Neural cell (in vitro differentiated cells): ENCODE data around the gene GLUL. TPM values are rescaled to one million over a fixed set of nuclear protein-coding genes. Genes with fewer than 3 reads are reported as not detected.

Experiments used
- H2AFZ ChIP-seq: fragments of 200-600, 300-800 bp; sonication (generic), shearing (Covaris generic); 2 replicates; pipeline ENCODE4 v1.6.0; 2014; ENCODE audit warnings: low read depth, mild to moderate bottlenecking, antibody characterized with exemption, low read length, moderate library complexity
- H3F3A ChIP-seq: fragments of 200-600 bp; shearing (Covaris generic); 2 replicates; pipeline ENCODE4 v1.6.1; 2016; ENCODE audit warnings: mild to moderate bottlenecking, moderate library complexity, mixed read lengths, antibody characterized with exemption, low read length; ENCODE audit not compliant: insufficient read depth, poor library complexity, severe bottlenecking
- H3K27ac ChIP-seq: fragments of 200-600, 300-800 bp; sonication (generic), shearing (Covaris generic); 2 replicates; pipeline ENCODE4 v1.5.1; 2014; ENCODE audit warnings: mild to moderate bottlenecking, low read length, moderate library complexity
- H3K27me3 ChIP-seq: fragments of 300-800, 200-600 bp; sonication (generic), shearing (Covaris generic); 2 replicates; pipeline ENCODE4 v1.6.0; 2014; ENCODE audit warnings: mild to moderate bottlenecking, low read depth, low read length, moderate library complexity; ENCODE audit not compliant: insufficient read depth
- H3K36me3 ChIP-seq: fragments of 300-800, 200-600 bp; sonication (generic), shearing (Covaris generic); 2 replicates; pipeline ENCODE4 v1.5.1; 2014; ENCODE audit warnings: mild to moderate bottlenecking, antibody characterized with exemption, low read length, moderate library complexity; ENCODE audit not compliant: insufficient read depth
- H3K4me2 ChIP-seq: fragments of 300-800, 200-600 bp; sonication (generic), shearing (Covaris generic); 2 replicates; pipeline ENCODE4 v1.6.0; 2014; ENCODE audit warnings: mild to moderate bottlenecking, low read length
- H3K4me3 ChIP-seq: fragments of 300-800, 200-600 bp; sonication (generic), shearing (Covaris generic); 2 replicates; pipeline ENCODE4 v1.5.1; 2014; ENCODE audit warnings: mild to moderate bottlenecking, low read length, moderate library complexity
- H3K79me2 ChIP-seq: fragments of 200-600 bp; shearing (Covaris generic); replicated peaks from 2 replicates; pipeline ENCODE4 v1.6.0; 2014; ENCODE audit warnings: mild to moderate bottlenecking, low read length, moderate library complexity; ENCODE audit not compliant: insufficient read depth
- H3K9ac ChIP-seq: fragments of 300-800, 200-600 bp; sonication (generic), shearing (Covaris generic); 2 replicates; pipeline ENCODE4 v1.6.1; 2016; ENCODE audit warnings: mild to moderate bottlenecking, low read length, mixed read lengths
- H3K9me2 ChIP-seq: fragments of 200-600 bp; shearing (Covaris generic); 2 replicates; pipeline ENCODE4 v1.6.1; 2016; ENCODE audit warnings: mild to moderate bottlenecking, low read length, mixed read lengths; ENCODE audit not compliant: insufficient read depth
- H3K9me3 ChIP-seq: fragments of 200-600, 300-800 bp; sonication (generic), shearing (Covaris generic); 2 replicates; pipeline ENCODE4 v1.6.1; 2016; ENCODE audit warnings: mild to moderate bottlenecking, mixed run types, low read length, moderate library complexity, mixed read lengths
- H4K20me1 ChIP-seq: fragments of 200-600 bp; shearing (Covaris generic); 2 replicates; pipeline ENCODE4 v1.6.1; 2016; ENCODE audit warnings: mild to moderate bottlenecking, mixed run types; ENCODE audit not compliant: insufficient read depth
- EP300 ChIP-seq: fragments of 450-650 bp; conservative IDR thresholded peaks from 2 replicates; pipeline ENCODE4 v1.6.1; 2014; ENCODE audit warnings: antibody characterized with exemption, mild to moderate bottlenecking, moderate library complexity; ENCODE audit not compliant: poor library complexity, severe bottlenecking
- EZH2 ChIP-seq: fragments of 200-600, 300-800 bp; shearing (Covaris generic), sonication (generic); IDR thresholded peaks from 2 replicates; pipeline ENCODE4 v1.6.1; 2014; ENCODE audit warnings: antibody characterized with exemption, low read length, borderline replicate concordance, mild to moderate bottlenecking; ENCODE audit not compliant: insufficient read depth, poor library complexity, severe bottlenecking
- MXI1 ChIP-seq: fragments of 450-650 bp; conservative IDR thresholded peaks from 2 replicates; pipeline ENCODE4 v1.6.1; 2014; ENCODE audit warnings: antibody characterized with exemption, mild to moderate bottlenecking; ENCODE audit not compliant: poor library complexity, severe bottlenecking
- POLR2AphosphoS5 ChIP-seq: IDR thresholded peaks from 2 replicates; pipeline ENCODE4 v1.6.1; 2012
- RAD21 ChIP-seq: fragments of 450-650 bp; conservative IDR thresholded peaks from 2 replicates; pipeline ENCODE4 v1.6.1; 2014; ENCODE audit warnings: antibody characterized with exemption, mild to moderate bottlenecking, moderate library complexity
- SMC3 ChIP-seq: fragments of 450-650 bp; conservative IDR thresholded peaks from 2 replicates; pipeline ENCODE4 v1.6.1; 2014; ENCODE audit warnings: antibody characterized with exemption, mild to moderate bottlenecking, moderate library complexity; ENCODE audit not compliant: poor library complexity
- TAF1 ChIP-seq: IDR thresholded peaks from 2 replicates; pipeline ENCODE4 v1.6.1; 2012; ENCODE audit warnings: low read depth
- polyA plus RNA-seq: library from polyadenylated mRNA; depleted of rRNA; stranded (reverse); fragments of >200 nt; gene quantifications from 2 replicates; pipeline ENCODE4 v1.2.3, GENCODE V29; 2014
- TF ChIP-seq, protein P1 (sequence below): IDR thresholded peaks from 2 replicates; pipeline ENCODE4 v1.6.1; 2012; ENCODE audit warnings: borderline replicate concordance
- TF ChIP-seq, protein P2 (sequence below): fragments of 450-650 bp; IDR thresholded peaks from 2 replicates; pipeline ENCODE4 v1.5.1; 2014; ENCODE audit warnings: antibody characterized with exemption, mild to moderate bottlenecking, moderate library complexity; ENCODE audit not compliant: poor library complexity, severe bottlenecking

GLUL gene
- polyA plus RNA-seq, 1 donor from 2014 or later, result 219 TPM

DNA sequence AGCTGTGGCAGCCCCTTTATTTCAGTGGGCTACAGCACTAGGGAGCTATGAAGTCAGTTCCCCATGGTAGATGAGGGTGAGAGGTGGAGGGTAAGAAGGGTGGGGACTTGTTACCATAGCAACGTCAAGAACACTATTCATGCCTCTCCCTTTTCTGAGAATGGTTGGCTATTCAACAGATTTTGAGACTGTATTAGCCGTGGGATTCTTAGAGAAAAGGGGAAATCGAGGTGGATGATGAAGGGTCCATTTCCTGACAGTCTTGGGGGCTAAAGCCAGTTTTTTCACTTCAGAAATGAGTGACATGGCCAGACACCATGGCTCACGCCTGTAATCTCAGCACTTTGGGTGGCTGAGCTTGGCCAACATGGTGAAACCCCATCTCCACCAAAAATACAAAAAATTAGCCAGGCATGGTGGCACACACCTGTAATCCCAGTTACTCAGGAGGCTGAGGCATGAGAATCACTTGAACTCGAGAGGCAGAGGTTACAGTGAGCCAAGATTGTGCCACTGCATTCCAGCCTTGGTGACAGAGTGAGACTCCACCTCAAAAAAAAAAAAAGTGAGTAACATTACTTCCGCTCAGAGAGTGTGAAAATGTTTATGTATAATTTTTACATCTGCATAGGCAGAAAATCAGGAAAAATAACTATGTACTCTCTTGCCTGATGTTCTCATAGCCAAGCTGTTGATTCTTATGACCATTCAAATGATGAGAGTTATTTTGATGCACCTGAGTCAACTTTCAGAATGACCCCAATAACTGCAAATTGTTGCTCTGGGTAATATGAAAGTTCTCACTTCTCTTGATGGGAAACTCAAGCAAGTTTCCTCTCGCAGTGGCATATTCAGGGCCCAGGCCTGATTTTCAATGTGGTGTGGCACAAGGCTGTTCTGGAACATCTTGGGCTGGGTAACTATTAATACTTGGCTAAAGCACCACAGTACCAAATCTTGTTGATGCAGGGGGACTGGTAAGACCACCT lies 35.1 kb upstream of the GLUL start:
- H3K36me3 ChIP-seq, result no peaks in the 10 kb centered on the region
- no peak overlapping the region for H3K4me2 ChIP-seq
- H3K9me2 ChIP-seq, result no peaks in the 10 kb centered on the region
- no peaks in the 10 kb centered on the region for H3K79me2 ChIP-seq
- H3K4me3 ChIP-seq, result no peak overlapping the region
- no peaks in the 10 kb centered on the region for H3K9me3 ChIP-seq
- H3F3A ChIP-seq, result no peaks in the 10 kb centered on the region
- no peak for TF ChIP-seq SMC3
- no peak for TF ChIP-seq TAF1
- TF ChIP-seq, protein P1, sequence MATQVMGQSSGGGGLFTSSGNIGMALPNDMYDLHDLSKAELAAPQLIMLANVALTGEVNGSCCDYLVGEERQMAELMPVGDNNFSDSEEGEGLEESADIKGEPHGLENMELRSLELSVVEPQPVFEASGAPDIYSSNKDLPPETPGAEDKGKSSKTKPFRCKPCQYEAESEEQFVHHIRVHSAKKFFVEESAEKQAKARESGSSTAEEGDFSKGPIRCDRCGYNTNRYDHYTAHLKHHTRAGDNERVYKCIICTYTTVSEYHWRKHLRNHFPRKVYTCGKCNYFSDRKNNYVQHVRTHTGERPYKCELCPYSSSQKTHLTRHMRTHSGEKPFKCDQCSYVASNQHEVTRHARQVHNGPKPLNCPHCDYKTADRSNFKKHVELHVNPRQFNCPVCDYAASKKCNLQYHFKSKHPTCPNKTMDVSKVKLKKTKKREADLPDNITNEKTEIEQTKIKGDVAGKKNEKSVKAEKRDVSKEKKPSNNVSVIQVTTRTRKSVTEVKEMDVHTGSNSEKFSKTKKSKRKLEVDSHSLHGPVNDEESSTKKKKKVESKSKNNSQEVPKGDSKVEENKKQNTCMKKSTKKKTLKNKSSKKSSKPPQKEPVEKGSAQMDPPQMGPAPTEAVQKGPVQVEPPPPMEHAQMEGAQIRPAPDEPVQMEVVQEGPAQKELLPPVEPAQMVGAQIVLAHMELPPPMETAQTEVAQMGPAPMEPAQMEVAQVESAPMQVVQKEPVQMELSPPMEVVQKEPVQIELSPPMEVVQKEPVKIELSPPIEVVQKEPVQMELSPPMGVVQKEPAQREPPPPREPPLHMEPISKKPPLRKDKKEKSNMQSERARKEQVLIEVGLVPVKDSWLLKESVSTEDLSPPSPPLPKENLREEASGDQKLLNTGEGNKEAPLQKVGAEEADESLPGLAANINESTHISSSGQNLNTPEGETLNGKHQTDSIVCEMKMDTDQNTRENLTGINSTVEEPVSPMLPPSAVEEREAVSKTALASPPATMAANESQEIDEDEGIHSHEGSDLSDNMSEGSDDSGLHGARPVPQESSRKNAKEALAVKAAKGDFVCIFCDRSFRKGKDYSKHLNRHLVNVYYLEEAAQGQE, result no peak
- no peak for TF ChIP-seq POLR2AphosphoS5
- TF ChIP-seq, protein P2, sequence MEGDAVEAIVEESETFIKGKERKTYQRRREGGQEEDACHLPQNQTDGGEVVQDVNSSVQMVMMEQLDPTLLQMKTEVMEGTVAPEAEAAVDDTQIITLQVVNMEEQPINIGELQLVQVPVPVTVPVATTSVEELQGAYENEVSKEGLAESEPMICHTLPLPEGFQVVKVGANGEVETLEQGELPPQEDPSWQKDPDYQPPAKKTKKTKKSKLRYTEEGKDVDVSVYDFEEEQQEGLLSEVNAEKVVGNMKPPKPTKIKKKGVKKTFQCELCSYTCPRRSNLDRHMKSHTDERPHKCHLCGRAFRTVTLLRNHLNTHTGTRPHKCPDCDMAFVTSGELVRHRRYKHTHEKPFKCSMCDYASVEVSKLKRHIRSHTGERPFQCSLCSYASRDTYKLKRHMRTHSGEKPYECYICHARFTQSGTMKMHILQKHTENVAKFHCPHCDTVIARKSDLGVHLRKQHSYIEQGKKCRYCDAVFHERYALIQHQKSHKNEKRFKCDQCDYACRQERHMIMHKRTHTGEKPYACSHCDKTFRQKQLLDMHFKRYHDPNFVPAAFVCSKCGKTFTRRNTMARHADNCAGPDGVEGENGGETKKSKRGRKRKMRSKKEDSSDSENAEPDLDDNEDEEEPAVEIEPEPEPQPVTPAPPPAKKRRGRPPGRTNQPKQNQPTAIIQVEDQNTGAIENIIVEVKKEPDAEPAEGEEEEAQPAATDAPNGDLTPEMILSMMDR, result no peak
- TF ChIP-seq EP300, result no peak
- TF ChIP-seq MXI1, result no peak
- TF ChIP-seq EZH2, result no peak
- TF ChIP-seq RAD21, result no peak
- H3K9ac ChIP-seq, result no peak overlapping the region
- H3K27me3 ChIP-seq, result no peaks in the 10 kb centered on the region
- H3K27ac ChIP-seq, result no peak overlapping the region
- no peaks in the 10 kb centered on the region for H4K20me1 ChIP-seq
- no peak overlapping the region for H2AFZ ChIP-seq

DNA sequence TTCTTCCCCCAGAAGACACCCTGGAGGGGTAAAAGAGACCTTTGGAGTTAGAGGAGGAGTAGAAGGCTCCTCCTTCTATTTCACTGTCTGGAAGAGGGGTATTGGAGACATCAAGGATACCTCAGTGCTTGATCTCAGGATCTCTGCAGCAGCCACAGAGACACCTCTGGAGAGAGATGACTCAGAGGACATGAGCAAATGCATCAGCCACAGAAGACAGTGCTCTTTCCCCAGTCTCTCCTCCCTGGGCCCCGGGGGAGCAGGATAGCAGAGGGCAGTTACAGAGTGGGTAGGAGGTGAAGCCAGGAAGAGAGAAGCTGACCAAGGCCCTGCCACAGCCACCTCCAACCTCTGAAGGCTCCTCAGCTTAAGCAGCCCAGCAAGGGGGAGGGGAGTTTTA lies 24.2 kb upstream of the GLUL start:
- TF ChIP-seq, protein P1, result no peak
- TF ChIP-seq SMC3, result no peak
- TF ChIP-seq POLR2AphosphoS5, result no peak
- no peak for TF ChIP-seq EP300
- TF ChIP-seq, protein P2, result no peak
- no peak for TF ChIP-seq TAF1
- no peak for TF ChIP-seq RAD21
- TF ChIP-seq EZH2, result no peak
- TF ChIP-seq MXI1, result no peak
- no peaks in the 10 kb centered on the region for H3K9me3 ChIP-seq
- H3K36me3 ChIP-seq, result no peaks in the 10 kb centered on the region
- H3K4me3 ChIP-seq, result no peak overlapping the region
- no peak overlapping the region for H2AFZ ChIP-seq
- H3K9me2 ChIP-seq, result no peaks in the 10 kb centered on the region
- H3K27ac ChIP-seq, result no peak overlapping the region
- H4K20me1 ChIP-seq, result no peaks in the 10 kb centered on the region
- no peaks in the 10 kb centered on the region for H3K79me2 ChIP-seq
- H3K9ac ChIP-seq, result no peak overlapping the region
- H3K27me3 ChIP-seq, result no peaks in the 10 kb centered on the region
- no peak overlapping the region for H3K4me2 ChIP-seq
- H3F3A ChIP-seq, result no peaks in the 10 kb centered on the region
